Measurements from ENCODE around the gene NRSN1. TPM values are rescaled to one million over a fixed set of nuclear protein-coding genes. Genes with fewer than 3 reads are reported as not detected.
A peak's percentile ranks its signal among the peaks of the same experiment; 100 is the strongest.

The NRSN1 gene
- total and polyA plus RNA-seq, 2 of the 13 experiments (the other 11 are each of a cell fraction or from before 2014, with no cell fraction given) = not detected

DNA sequence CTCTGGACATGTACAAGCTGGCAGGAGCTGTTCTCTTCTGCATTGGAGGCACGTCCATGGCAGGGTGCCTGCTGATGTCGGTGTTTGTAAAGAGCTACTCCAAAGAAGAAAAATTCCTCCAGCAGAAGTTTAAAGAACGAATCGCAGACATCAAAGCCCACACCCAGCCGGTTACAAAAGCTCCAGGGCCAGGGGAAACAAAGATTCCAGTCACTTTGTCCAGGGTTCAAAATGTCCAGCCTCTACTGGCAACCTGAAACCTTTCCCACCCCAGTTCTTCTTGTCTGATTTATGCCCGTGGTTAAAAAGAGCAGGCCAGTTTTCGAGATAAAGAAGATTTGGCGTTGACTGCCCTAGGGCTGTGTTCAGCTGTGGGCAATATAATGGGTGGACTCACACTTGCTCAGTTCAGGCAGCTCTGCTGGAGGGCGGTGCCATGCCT, 19.7 kb downstream of the NRSN1 start (continued):
- TF ChIP-seq ZC3H13 (CRISPR knock-in tag; IDR thresholded peaks at IDR 0.05) (no peak), MNT (IDR thresholded peaks at IDR 0.05) (no peak), ZBTB7B (CRISPR knock-in tag; IDR thresholded peaks at IDR 0.05) (0 out of 2 replicates have a peak, but pooled peaks have one; percentile 45), ZNF10 (CRISPR knock-in tag; IDR thresholded peaks at IDR 0.05; ENCODE audit: borderline replicate concordance, low read depth) (no peak), SOX13 (IDR thresholded peaks at IDR 0.05) (peak; percentile 82), SOX13 (CRISPR knock-in tag; conservative IDR thresholded peaks at IDR 0.05 in 1 of 2, IDR thresholded peaks at IDR 0.05 in 1 of 2) (peak in 1 of 2 experiments; percentile 92; a peak in 2 of 4 replicates), SYNCRIP (IDR thresholded peaks at IDR 0.05; ENCODE audit: insufficient read depth, low read depth, low read length) (no peak), HHEX (CRISPR knock-in tag; IDR thresholded peaks at IDR 0.05) (no peak), ZNF552 (CRISPR knock-in tag; IDR thresholded peaks at IDR 0.05; ENCODE audit: borderline replicate concordance) (no peak), ZNF562 (CRISPR knock-in tag; IDR thresholded peaks at IDR 0.05; ENCODE audit: borderline replicate concordance) (no peak), ZNF670 (CRISPR knock-in tag; IDR thresholded peaks at IDR 0.05; ENCODE audit: borderline replicate concordance) (no peak)
- TF ChIP-seq, protein P1, sequence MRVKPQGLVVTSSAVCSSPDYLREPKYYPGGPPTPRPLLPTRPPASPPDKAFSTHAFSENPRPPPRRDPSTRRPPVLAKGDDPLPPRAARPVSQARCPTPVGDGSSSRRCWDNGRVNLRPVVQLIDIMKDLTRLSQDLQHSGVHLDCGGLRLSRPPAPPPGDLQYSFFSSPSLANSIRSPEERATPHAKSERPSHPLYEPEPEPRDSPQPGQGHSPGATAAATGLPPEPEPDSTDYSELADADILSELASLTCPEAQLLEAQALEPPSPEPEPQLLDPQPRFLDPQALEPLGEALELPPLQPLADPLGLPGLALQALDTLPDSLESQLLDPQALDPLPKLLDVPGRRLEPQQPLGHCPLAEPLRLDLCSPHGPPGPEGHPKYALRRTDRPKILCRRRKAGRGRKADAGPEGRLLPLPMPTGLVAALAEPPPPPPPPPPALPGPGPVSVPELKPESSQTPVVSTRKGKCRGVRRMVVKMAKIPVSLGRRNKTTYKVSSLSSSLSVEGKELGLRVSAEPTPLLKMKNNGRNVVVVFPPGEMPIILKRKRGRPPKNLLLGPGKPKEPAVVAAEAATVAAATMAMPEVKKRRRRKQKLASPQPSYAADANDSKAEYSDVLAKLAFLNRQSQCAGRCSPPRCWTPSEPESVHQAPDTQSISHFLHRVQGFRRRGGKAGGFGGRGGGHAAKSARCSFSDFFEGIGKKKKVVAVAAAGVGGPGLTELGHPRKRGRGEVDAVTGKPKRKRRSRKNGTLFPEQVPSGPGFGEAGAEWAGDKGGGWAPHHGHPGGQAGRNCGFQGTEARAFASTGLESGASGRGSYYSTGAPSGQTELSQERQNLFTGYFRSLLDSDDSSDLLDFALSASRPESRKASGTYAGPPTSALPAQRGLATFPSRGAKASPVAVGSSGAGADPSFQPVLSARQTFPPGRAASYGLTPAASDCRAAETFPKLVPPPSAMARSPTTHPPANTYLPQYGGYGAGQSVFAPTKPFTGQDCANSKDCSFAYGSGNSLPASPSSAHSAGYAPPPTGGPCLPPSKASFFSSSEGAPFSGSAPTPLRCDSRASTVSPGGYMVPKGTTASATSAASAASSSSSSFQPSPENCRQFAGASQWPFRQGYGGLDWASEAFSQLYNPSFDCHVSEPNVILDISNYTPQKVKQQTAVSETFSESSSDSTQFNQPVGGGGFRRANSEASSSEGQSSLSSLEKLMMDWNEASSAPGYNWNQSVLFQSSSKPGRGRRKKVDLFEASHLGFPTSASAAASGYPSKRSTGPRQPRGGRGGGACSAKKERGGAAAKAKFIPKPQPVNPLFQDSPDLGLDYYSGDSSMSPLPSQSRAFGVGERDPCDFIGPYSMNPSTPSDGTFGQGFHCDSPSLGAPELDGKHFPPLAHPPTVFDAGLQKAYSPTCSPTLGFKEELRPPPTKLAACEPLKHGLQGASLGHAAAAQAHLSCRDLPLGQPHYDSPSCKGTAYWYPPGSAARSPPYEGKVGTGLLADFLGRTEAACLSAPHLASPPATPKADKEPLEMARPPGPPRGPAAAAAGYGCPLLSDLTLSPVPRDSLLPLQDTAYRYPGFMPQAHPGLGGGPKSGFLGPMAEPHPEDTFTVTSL (CRISPR knock-in tag; IDR thresholded peaks at IDR 0.05; ENCODE audit: borderline replicate concordance) = peak; percentile 91; the same call in 1 of the 2 replicates
- TF ChIP-seq, protein P2, sequence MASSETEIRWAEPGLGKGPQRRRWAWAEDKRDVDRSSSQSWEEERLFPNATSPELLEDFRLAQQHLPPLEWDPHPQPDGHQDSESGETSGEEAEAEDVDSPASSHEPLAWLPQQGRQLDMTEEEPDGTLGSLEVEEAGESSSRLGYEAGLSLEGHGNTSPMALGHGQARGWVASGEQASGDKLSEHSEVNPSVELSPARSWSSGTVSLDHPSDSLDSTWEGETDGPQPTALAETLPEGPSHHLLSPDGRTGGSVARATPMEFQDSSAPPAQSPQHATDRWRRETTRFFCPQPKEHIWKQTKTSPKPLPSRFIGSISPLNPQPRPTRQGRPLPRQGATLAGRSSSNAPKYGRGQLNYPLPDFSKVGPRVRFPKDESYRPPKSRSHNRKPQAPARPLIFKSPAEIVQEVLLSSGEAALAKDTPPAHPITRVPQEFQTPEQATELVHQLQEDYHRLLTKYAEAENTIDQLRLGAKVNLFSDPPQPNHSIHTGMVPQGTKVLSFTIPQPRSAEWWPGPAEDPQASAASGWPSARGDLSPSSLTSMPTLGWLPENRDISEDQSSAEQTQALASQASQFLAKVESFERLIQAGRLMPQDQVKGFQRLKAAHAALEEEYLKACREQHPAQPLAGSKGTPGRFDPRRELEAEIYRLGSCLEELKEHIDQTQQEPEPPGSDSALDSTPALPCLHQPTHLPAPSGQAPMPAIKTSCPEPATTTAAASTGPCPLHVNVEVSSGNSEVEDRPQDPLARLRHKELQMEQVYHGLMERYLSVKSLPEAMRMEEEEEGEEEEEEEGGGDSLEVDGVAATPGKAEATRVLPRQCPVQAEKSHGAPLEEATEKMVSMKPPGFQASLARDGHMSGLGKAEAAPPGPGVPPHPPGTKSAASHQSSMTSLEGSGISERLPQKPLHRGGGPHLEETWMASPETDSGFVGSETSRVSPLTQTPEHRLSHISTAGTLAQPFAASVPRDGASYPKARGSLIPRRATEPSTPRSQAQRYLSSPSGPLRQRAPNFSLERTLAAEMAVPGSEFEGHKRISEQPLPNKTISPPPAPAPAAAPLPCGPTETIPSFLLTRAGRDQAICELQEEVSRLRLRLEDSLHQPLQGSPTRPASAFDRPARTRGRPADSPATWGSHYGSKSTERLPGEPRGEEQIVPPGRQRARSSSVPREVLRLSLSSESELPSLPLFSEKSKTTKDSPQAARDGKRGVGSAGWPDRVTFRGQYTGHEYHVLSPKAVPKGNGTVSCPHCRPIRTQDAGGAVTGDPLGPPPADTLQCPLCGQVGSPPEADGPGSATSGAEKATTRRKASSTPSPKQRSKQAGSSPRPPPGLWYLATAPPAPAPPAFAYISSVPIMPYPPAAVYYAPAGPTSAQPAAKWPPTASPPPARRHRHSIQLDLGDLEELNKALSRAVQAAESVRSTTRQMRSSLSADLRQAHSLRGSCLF (CRISPR knock-in tag; IDR thresholded peaks at IDR 0.05; ENCODE audit: borderline replicate concordance) = no peak
- TF ChIP-seq, protein P3, sequence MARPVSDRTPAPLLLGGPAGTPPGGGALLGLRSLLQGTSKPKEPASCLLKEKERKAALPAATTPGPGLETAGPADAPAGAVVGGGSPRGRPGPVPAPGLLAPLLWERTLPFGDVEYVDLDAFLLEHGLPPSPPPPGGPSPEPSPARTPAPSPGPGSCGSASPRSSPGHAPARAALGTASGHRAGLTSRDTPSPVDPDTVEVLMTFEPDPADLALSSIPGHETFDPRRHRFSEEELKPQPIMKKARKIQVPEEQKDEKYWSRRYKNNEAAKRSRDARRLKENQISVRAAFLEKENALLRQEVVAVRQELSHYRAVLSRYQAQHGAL (CRISPR knock-in tag; IDR thresholded peaks at IDR 0.05; ENCODE audit: not compliant biosample characterization) = no peak
